ENCODE data around the gene CLOCK. TPM values are rescaled to one million over a fixed set of nuclear protein-coding genes. Genes with fewer than 3 reads are reported as not detected.

Gene CLOCK
- total RNA-seq, 1 donor from 2014 or later: 34.2 TPM

- Histone ChIP-seq H3K4me1 (peaks cover 60% of the 10 kb centered on the region), H3K4me3 (peak overlapping the region; percentile 89), H3K27ac (replicated peaks) (peak overlapping the region; percentile 98), H3K9me3 (replicated peaks) (no peaks in the 10 kb centered on the region), H3K36me3 (peaks cover 5% of the 10 kb centered on the region), H3K27me3 (ENCODE audit: low read depth) (no peaks in the 10 kb centered on the region)
- TF ChIP-seq CTCF (IDR thresholded peaks at IDR 0.05; ENCODE audit: borderline replicate concordance): no peak
- intact Hi-C loops (cut with micrococcal nuclease): no loop called here
- DNase-seq: no peak
These were observed 149.6 kb downstream of the CLOCK start for GRCh38 chr4:55397126-55397436.

GRCh38 chr4:55396308-55397125 is 150.2 kb downstream of the CLOCK start:
- no peak for TF ChIP-seq CTCF (IDR thresholded peaks at IDR 0.05; ENCODE audit: borderline replicate concordance)
- peak overlapping the region; percentile 98 for H3K27ac ChIP-seq (replicated peaks)
- no peaks in the 10 kb centered on the region for H3K27me3 ChIP-seq (ENCODE audit: low read depth)
- intact Hi-C loops (cut with micrococcal nuclease): no loop called here
- peaks cover 5% of the 10 kb centered on the region for H3K36me3 ChIP-seq
- peaks cover 60% of the 10 kb centered on the region for H3K4me1 ChIP-seq
- H3K4me3 ChIP-seq: peak overlapping the region; percentile 89
- no peaks in the 10 kb centered on the region for H3K9me3 ChIP-seq (replicated peaks)
- DNase-seq: peak; percentile 59

- Histone ChIP-seq H3K9me3 (replicated peaks) (no peaks in the 10 kb centered on the region), H3K4me3 (peak within 1 kb of the TSS; percentile 89), H3K4me1 (peaks cover 53% of the 10 kb centered on the region), H3K27me3 (ENCODE audit: low read depth) (no peaks in the 10 kb centered on the region), H3K27ac (replicated peaks) (peak within 1 kb of the TSS; percentile 98), H3K36me3 (peaks cover 1% of the 10 kb centered on the region)
- peak; percentile 92 for DNase-seq
- intact Hi-C loops (cut with micrococcal nuclease): no loop called here
- TF ChIP-seq CTCF (IDR thresholded peaks at IDR 0.05; ENCODE audit: borderline replicate concordance): no peak
These were observed 151.0 kb downstream of the CLOCK start, which contains the start of gene TMEM165 for GRCh38 chr4:55395529-55396307. TMEM165 (plus strand) TSS chr4:55395957; CDS start chr4:55396190, 233 bp downstream.

- peak overlapping the region; percentile 98 for H3K27ac ChIP-seq (replicated peaks)
- no peak for TF ChIP-seq CTCF (IDR thresholded peaks at IDR 0.05; ENCODE audit: borderline replicate concordance)
- intact Hi-C loops (cut with micrococcal nuclease): no loop called here
These were observed 151.5 kb downstream of the CLOCK start for GRCh38 chr4:55395218-55395528.

GRCh38 chr4:55393461-55394320 is 153.0 kb downstream of the CLOCK start:
- intact Hi-C loops (cut with micrococcal nuclease): no loop called here
- TF ChIP-seq CTCF (IDR thresholded peaks at IDR 0.05; ENCODE audit: borderline replicate concordance): no peak
- no peak overlapping the region for H3K27ac ChIP-seq (replicated peaks)
- H3K9me3 ChIP-seq (replicated peaks): no peaks in the 10 kb centered on the region
- H3K4me3 ChIP-seq: no peak overlapping the region
- H3K36me3 ChIP-seq: no peaks in the 10 kb centered on the region
- H3K27me3 ChIP-seq (ENCODE audit: low read depth): no peaks in the 10 kb centered on the region
- H3K4me1 ChIP-seq: peaks cover 37% of the 10 kb centered on the region
- no peak for DNase-seq

More at GRCh38 chr4:55395218-55395528, 151.5 kb downstream of the CLOCK start:
- H3K27me3 ChIP-seq (ENCODE audit: low read depth): no peaks in the 10 kb centered on the region
- peaks cover 49% of the 10 kb centered on the region for H3K4me1 ChIP-seq
- H3K36me3 ChIP-seq: no peaks in the 10 kb centered on the region
- peak overlapping the region; percentile 89 for H3K4me3 ChIP-seq
- no peak for DNase-seq
- H3K9me3 ChIP-seq (replicated peaks): no peaks in the 10 kb centered on the region

All from left ventricle myocardium inferior (tissue), 1 donor.